ENCODE data around the gene MED9. TPM values are rescaled to one million over a fixed set of nuclear protein-coding genes. Genes with fewer than 3 reads are reported as not detected.

Gene MED9
- total and polyA plus RNA-seq, 4 donors: 10.8 to 15.4 (median 13.3) TPM

GRCh38 chr17:17507465-17508011 lies 30.7 kb downstream of the MED9 start:
- DNase-seq (no peak), ATAC-seq (ENCODE audit: insufficient read depth, low FRiP score) (no peak)
- no peaks in the 10 kb centered on the region for H3K9me3 ChIP-seq (ENCODE audit: control insufficient read depth in 4 of 4, insufficient read depth in 3 of 4, low read length in 3 of 4)
- no peak for TF ChIP-seq CTCF (IDR thresholded peaks at IDR 0.05; ENCODE audit: control extremely low read depth, extremely low read depth)
- H3K9ac ChIP-seq (ENCODE audit: insufficient read depth in 1 of 2, low read length in 2 of 2): no peak overlapping the region
- peaks cover 0 to 11% (median 0%) of the 10 kb centered on the region in 5 donors for H3K4me1 ChIP-seq (ENCODE audit: control insufficient read depth in 5 of 5, insufficient read depth in 5 of 5, low read length in 5 of 5)
- no peak overlapping the region for H3K4me3 ChIP-seq
- H3K27ac ChIP-seq (ENCODE audit: low read depth in 1 of 2, low read length in 1 of 2): peak overlapping the region in 1 of 2 donors; percentile 73
- H3K27me3 ChIP-seq (ENCODE audit: control insufficient read depth in 3 of 3, insufficient read depth in 3 of 3, low read length in 2 of 3): no peaks in the 10 kb centered on the region
- no peaks in the 10 kb centered on the region for H3K36me3 ChIP-seq (ENCODE audit: control insufficient read depth in 4 of 4, insufficient read depth in 4 of 4, low read length in 4 of 4)
- WGBS, 2 donors: 89 to 96% methylated on average over 16 of the region's 16 CpGs

- WGBS, 2 donors: 91% methylated on average over 11 of the region's 11 CpGs
- H3K36me3 ChIP-seq (ENCODE audit: control insufficient read depth in 4 of 4, insufficient read depth in 4 of 4, low read length in 4 of 4): no peaks in the 10 kb centered on the region
- H3K4me1 ChIP-seq (ENCODE audit: control insufficient read depth in 5 of 5, insufficient read depth in 5 of 5, low read length in 5 of 5): peaks cover 0 to 11% (median 0%) of the 10 kb centered on the region in 5 donors
- no peaks in the 10 kb centered on the region for H3K27me3 ChIP-seq (ENCODE audit: control insufficient read depth in 3 of 3, insufficient read depth in 3 of 3, low read length in 2 of 3)
- H3K27ac ChIP-seq (ENCODE audit: low read depth in 1 of 2, low read length in 1 of 2): no peak overlapping the region
- H3K9me3 ChIP-seq (ENCODE audit: control insufficient read depth in 4 of 4, insufficient read depth in 3 of 4, low read length in 3 of 4): no peaks in the 10 kb centered on the region
- H3K4me3 ChIP-seq: no peak overlapping the region
- ATAC-seq (ENCODE audit: insufficient read depth, low FRiP score) (no peak), DNase-seq (no peak)
- TF ChIP-seq CTCF (IDR thresholded peaks at IDR 0.05; ENCODE audit: control extremely low read depth, extremely low read depth): no peak
- no peak overlapping the region for H3K9ac ChIP-seq (ENCODE audit: insufficient read depth in 1 of 2, low read length in 2 of 2)
Measured at GRCh38 chr17:17508019-17508535, 31.3 kb downstream of the MED9 start.

GRCh38 chr17:17508646-17509591 lies 32.1 kb downstream of the MED9 start:
- DNase-seq (no peak), ATAC-seq (ENCODE audit: insufficient read depth, low FRiP score) (no peak)
- H3K36me3 ChIP-seq (ENCODE audit: control insufficient read depth in 4 of 4, insufficient read depth in 4 of 4, low read length in 4 of 4): no peaks in the 10 kb centered on the region
- peaks cover 0 to 11% (median 0%) of the 10 kb centered on the region in 5 donors for H3K4me1 ChIP-seq (ENCODE audit: control insufficient read depth in 5 of 5, insufficient read depth in 5 of 5, low read length in 5 of 5)
- H3K27ac ChIP-seq (ENCODE audit: low read depth in 1 of 2, low read length in 1 of 2): no peak overlapping the region
- no peaks in the 10 kb centered on the region for H3K27me3 ChIP-seq (ENCODE audit: control insufficient read depth in 3 of 3, insufficient read depth in 3 of 3, low read length in 2 of 3)
- TF ChIP-seq CTCF (IDR thresholded peaks at IDR 0.05; ENCODE audit: control extremely low read depth, extremely low read depth): no peak
- H3K4me3 ChIP-seq: no peak overlapping the region
- 90 to 91% methylated on average over 33 of the region's 33 CpGs for WGBS, 2 donors
- no peak overlapping the region for H3K9ac ChIP-seq (ENCODE audit: insufficient read depth in 1 of 2, low read length in 2 of 2)
- H3K9me3 ChIP-seq (ENCODE audit: control insufficient read depth in 4 of 4, insufficient read depth in 3 of 4, low read length in 3 of 4): no peaks in the 10 kb centered on the region
